GM13977 (cell line): ENCODE data around the gene GATA3.

ENCODE experiments used
- DNase-seq: peaks from one replicate; pipeline ENCODE4 v3.0.0; 2012; ENCODE audit warnings: low spot score
- in situ Hi-C: fragments of 300-500 bp; cut with MboI; formaldehyde crosslinking; loops from one replicate; pipeline ENCODE4 v1.12.0; 2022; ENCODE audit warnings: low sequenced_read_pairs, low pct_unique_long_range_greater_than_20kb, mixed read lengths, inconsistent platforms; ENCODE audit not compliant: unreplicated experiment
- TF ChIP-seq, protein P1 (sequence below): IDR thresholded peaks from 2 replicates; pipeline ENCODE4 v1.5.1; 2012; ENCODE audit warnings: mild to moderate bottlenecking, control low read depth; ENCODE audit not compliant: insufficient read depth; ENCODE audit errors: extremely low read depth, missing control alignments

Gene GATA3

GRCh38 chr10:8037941-8038894 lies 16.3 kb upstream of the GATA3 start:
- TF ChIP-seq, protein P1, sequence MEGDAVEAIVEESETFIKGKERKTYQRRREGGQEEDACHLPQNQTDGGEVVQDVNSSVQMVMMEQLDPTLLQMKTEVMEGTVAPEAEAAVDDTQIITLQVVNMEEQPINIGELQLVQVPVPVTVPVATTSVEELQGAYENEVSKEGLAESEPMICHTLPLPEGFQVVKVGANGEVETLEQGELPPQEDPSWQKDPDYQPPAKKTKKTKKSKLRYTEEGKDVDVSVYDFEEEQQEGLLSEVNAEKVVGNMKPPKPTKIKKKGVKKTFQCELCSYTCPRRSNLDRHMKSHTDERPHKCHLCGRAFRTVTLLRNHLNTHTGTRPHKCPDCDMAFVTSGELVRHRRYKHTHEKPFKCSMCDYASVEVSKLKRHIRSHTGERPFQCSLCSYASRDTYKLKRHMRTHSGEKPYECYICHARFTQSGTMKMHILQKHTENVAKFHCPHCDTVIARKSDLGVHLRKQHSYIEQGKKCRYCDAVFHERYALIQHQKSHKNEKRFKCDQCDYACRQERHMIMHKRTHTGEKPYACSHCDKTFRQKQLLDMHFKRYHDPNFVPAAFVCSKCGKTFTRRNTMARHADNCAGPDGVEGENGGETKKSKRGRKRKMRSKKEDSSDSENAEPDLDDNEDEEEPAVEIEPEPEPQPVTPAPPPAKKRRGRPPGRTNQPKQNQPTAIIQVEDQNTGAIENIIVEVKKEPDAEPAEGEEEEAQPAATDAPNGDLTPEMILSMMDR = no peak
- in situ Hi-C loops = loop anchor here (25.0 kb wide), 2 partner anchors 424 to 1174 kb away; no protein-coding TSS in a partner anchor
- no peak for DNase-seq

GRCh38 chr10:8039321-8039881 lies 15.1 kb upstream of the GATA3 start:
- TF ChIP-seq, protein P1 = no peak
- DNase-seq = no peak
- in situ Hi-C loops = loop anchor here (25.0 kb wide), 2 partner anchors 423 to 1173 kb away; no protein-coding TSS in a partner anchor

GRCh38 chr10:8040651-8041050 lies 13.8 kb upstream of the GATA3 start:
- TF ChIP-seq, protein P1 = no peak
- no peak for DNase-seq
- in situ Hi-C loops = loop anchor here (25.0 kb wide), 2 partner anchors 422 to 1172 kb away; no protein-coding TSS in a partner anchor

GRCh38 chr10:8041284-8041991 lies 13.1 kb upstream of the GATA3 start:
- in situ Hi-C loops = loop anchor here (25.0 kb wide), 2 partner anchors 421 to 1171 kb away; no protein-coding TSS in a partner anchor
- no peak for DNase-seq
- TF ChIP-seq, protein P1 = no peak

GRCh38 chr10:8041992-8042720 lies 12.3 kb upstream of the GATA3 start:
- TF ChIP-seq, protein P1 = no peak
- DNase-seq = no peak
- in situ Hi-C loops = loop anchor here (25.0 kb wide), 2 partner anchors 420 to 1170 kb away; no protein-coding TSS in a partner anchor
